KOPT-K1 (cell line): ENCODE data around the gene PMAIP1.
"Not testable (repeated sequence)": the region's sequence is repeated elsewhere in the genome, so short reads cannot be mapped to it uniquely, and the experiment has no call there.

ENCODE experiments used
- H3K27ac ChIP-seq: fragments of 200-600 bp; sonication (generic); 2 replicates; pipeline ENCODE4 v1.5.1; 2016; ENCODE audit warnings: antibody characterized with exemption, mild to moderate bottlenecking, low read depth, low read length; ENCODE audit not compliant: poor library complexity, severe bottlenecking
- H3K36me3 ChIP-seq: fragments of 200-600 bp; sonication (generic); 2 replicates; pipeline ENCODE4 v1.5.1; 2017; ENCODE audit warnings: antibody characterized with exemption, mild to moderate bottlenecking, low read length, moderate library complexity; ENCODE audit not compliant: insufficient read depth
- H3K9me3 ChIP-seq: fragments of 200-600 bp; sonication (generic); 2 replicates; pipeline ENCODE4 v1.5.1; 2017; ENCODE audit warnings: antibody characterized with exemption, low read length, mild to moderate bottlenecking; ENCODE audit not compliant: insufficient read depth, poor library complexity, severe bottlenecking

The PMAIP1 gene

DNA sequence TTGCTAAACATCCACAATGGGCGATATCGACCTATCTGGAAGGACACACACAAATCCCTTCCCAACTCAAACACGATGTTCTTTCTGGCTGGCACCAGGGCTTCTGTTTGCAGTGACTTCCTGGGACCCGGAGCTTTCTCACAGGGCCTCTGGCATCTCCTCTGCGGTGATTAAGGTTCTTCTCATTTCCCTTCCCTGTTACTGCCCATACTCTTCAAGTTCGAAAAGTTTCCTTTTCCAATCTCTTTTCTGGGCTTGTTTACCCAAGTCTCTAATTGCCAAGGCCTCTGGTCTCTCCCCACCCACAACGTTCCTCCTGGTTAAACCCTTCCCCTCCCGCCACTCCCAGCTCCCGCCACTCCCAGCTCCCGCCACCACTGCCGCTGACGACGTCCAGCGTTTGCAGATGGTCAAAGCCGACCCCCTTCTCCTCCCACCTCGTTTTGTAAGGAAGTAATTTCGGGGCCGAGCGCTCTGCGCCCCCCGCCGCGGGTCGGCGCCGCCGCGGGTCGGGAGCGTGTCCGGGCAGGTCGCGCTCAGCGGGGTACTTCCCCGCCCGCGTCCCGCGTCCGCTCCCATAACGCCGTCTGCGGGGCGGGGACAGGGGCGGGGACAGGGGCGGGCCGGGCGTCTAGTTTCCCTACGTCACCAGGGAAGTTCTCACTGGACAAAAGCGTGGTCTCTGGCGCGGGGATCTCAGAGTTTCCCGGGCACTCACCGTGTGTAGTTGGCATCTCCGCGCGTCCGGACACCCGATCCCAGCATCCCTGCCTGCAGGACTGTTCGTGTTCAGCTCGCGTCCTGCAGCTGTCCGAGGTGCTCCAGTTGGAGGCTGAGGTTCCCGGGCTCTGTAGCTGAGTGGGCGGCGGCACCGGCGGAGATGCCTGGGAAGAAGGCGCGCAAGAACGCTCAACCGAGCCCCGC, at the start of gene PMAIP1:
TSS of gene PMAIP1 (plus strand) at position 699 of the 924 bp plus-strand sequence. CDS start at position 881, 182 bp downstream.
- Histone ChIP-seq H3K36me3 (peaks cover 26% of the 10 kb centered on the region), H3K9me3 (no peaks in the 10 kb centered on the region), H3K27ac (peak within 1 kb of the TSS; percentile 89)

GRCh38 chr18:59851784-59852399, 47.9 kb upstream of the PMAIP1 start:
- Histone ChIP-seq H3K27ac (no peak overlapping the region), H3K9me3 (no peaks in the 10 kb centered on the region), H3K36me3 (no peaks in the 10 kb centered on the region)

DNA sequence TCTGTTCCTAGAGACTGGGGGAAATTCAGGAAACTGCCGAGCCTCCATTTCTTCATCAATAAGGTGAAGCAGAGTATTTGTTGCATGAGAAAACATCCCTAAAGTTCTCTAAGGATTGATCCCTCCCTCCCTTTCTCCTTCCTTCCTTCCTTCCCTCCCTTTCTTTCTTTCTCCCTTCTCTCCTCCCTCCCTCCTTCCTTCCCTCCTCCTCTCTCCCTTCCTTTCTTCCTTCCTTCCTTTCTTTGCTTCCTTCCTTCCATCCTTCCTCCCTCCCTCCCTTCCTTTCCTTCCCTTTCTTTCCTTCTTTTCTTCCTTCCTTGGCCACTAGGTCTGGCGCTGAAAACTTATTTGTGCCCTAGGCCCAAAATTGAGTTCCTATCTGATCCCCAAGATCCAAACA, 47.2 kb upstream of the PMAIP1 start:
- no peaks in the 10 kb centered on the region for H3K36me3 ChIP-seq
- no peaks in the 10 kb centered on the region for H3K9me3 ChIP-seq
- H3K27ac ChIP-seq, result no peak overlapping the region

DNA sequence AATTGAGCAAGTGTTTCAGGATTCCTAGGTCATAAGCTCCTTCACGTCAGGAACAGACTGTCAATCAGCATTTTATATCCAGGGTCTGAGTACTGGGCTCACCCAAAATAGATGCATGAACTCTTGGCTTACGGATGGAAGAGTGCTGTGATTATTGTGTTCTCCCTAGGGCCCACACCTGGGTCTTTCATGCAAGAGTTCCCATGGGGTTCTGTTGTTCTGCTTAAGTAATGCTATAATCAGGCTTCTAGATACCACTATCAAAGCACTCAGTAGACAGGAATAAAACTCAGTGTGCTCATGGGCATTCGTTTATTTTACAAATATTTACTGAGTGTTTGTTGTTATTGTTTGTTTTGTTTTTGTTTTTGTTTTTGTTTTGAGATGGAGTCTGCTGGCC, 46.4 kb upstream of the PMAIP1 start:
- Histone ChIP-seq H3K9me3 (no peaks in the 10 kb centered on the region), H3K27ac (no peak overlapping the region)

GRCh38 chr18:59853988-59854387, 45.8 kb upstream of the PMAIP1 start:
- not testable (repeated sequence) for H3K27ac ChIP-seq, H3K36me3 ChIP-seq, H3K9me3 ChIP-seq

More for the DNA sequence above, 46.4 kb upstream of the PMAIP1 start:
- H3K36me3 ChIP-seq, result no peaks in the 10 kb centered on the region

DNA sequence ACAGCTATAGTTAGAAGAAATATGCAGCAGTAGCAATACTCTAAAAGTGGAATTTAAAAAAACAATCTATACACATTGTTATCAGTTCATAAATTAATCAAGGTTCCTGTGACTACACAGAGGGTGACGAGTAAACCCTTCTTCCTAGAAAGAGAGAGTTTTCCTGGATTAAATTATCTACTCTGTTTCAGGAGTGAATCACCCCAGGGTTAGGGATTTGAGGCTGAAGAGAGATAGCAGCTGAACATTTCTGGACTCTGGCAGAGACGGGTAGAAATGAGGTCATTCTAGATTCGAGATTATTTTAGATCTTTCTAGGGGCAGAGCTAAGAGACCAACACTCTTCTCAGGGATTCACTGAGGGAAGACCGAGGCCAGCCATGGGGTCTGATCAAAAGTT, 38.8 kb upstream of the PMAIP1 start:
- H3K9me3 ChIP-seq, result no peaks in the 10 kb centered on the region
- no peak overlapping the region for H3K27ac ChIP-seq
- H3K36me3 ChIP-seq, result no peaks in the 10 kb centered on the region

DNA sequence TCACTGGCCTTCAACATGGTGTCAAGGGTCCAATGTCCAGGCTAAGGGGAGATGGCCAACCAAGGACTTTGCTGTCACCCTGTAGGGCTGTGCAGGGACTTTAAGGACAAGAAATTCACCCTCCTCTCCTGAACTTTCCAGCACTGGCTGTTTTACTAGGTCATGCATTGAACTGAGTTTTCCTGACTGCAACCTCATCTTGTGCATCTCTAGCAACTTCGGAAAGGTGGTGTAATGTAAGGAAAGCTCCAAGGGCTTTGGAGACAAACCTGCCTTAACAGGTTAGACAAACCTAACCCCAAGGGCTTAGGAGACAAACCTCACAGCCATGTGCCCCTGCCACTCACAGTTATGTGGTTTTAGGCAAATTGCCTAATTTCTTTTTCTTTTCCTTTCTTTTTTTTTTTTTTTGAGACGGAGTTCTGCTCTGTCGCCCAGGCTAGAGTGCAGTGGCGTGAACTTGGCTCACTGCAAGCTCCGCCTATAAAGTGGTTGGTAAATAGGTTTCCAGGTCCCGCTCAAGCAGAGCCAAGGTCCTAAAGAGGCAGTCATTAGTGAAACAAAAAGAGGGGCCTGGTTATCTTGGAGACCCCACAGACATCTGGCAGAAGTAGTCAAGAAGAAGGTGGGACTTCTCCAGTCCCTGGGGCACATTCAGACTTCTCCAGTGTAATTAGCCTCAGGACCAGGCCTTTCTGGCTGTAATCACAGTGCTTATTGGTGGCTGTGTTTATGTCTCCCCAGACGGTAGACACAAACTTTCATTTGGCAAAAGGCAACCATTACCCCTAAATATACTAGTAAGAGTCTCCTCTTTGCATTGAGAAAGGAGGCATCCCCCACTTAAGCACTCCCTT, 37.6 kb upstream of the PMAIP1 start:
- Histone ChIP-seq H3K36me3 (no peaks in the 10 kb centered on the region), H3K9me3 (no peaks in the 10 kb centered on the region), H3K27ac (no peak overlapping the region)

DNA sequence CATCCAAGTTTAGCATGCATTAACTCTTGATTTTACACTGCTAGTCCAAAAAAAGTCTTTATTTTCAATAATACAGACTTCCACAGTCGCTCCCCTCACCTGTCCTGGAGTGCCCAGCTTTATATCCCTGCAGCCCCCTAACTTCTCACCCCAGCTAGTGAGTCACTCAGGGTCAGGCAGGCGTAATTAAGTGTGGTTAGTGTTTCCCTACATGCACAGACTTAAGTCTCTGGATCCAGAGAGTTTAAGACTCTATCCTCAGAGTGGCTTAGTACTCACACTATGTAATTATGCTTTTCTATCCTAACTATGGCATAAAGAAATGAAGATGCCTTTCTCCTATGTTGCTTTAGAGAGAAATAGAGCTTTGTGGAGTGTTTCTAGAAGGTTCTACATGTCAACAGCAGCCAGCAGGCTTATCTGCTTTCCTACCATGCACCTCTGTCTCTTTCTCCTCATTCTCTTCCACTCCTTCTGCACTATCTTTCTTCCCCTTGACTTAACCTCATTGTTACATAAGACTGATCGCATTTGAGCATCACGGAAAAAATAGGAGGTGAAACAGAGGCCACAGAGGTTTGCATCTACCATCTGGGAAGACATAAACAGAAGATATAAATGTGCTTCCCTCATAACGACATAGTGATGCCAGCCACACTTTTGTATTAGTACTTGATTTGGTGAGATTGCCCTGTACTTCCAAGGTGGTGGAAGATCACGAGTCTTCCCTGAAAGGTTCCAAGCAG, 34.4 kb upstream of the PMAIP1 start:
- Histone ChIP-seq H3K27ac (no peak overlapping the region), H3K9me3 (no peaks in the 10 kb centered on the region), H3K36me3 (no peaks in the 10 kb centered on the region)

DNA sequence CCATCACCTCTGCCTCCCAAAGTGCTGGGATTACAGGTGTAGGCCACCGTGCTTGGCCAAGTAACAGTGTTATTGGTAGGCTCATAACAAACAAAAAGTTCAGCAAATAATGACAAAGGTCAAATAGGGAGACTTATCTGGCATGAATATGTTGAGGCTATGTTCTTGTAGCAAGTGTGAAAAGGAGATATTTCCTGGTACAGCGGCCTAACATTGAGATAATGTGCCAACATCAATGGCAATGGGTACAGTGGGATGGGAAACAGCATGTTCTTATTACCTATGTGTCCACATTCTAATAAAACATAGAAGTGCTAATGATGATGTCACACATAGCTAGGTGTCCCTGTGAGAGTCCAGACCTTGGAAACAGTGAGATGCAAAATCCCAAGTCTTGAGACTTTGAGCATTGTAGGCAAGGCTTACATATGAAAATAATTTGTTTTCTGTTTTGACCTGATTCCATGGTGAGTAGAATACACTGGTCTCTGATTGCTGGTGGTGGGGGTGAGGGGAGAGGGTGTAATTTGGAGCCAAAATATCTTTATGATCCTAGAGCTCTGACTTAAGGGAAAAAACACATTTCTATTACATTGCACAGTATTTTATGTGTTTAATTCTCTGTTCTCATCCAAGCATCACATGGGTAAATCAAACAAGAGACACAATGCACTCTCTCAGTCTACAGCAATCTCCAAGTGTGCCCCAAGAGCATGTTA, 33.1 kb upstream of the PMAIP1 start:
- H3K9me3 ChIP-seq, result no peaks in the 10 kb centered on the region
- H3K27ac ChIP-seq, result no peak overlapping the region
- H3K36me3 ChIP-seq, result no peaks in the 10 kb centered on the region

DNA sequence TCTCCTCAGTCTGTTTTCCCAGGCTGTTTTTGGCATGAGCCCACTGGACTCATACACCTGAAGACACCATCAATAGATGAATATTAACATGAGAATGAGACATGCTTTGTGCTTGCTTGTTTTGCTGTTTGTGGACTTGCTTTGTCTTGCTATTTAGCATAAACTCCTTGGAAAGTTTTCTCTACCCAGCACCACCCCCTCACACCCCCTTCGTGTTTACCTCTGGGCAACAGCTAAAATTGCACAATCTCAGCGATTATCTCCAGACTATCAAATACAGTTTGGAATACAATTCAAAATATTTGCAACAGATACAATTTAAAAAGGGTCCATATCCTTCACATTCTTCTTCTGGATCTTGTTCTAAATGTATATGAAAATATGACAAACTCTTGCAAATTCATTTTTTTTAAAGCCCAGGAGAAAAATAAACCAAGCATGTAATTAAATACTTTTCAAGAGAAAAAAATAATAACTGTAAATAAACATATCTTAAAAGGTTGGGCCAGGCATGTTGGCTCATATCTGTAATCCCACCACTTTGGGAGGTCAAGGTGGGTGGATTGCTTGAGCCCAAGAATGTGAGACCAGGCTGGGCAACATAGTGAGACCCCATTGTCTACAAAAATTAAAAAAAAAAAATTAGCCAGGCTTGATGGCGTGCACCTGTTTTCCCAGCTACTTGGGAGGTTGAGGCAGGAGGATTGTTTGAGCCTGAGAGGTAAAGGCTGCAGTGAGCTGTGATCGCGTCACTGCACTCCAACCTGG, 32.3 kb upstream of the PMAIP1 start:
- Histone ChIP-seq H3K36me3 (no peaks in the 10 kb centered on the region), H3K27ac (no peak overlapping the region), H3K9me3 (no peaks in the 10 kb centered on the region)

GRCh38 chr18:59870623-59871130, 29.1 kb upstream of the PMAIP1 start:
- Histone ChIP-seq H3K27ac (no peak overlapping the region), H3K36me3 (no peaks in the 10 kb centered on the region), H3K9me3 (no peaks in the 10 kb centered on the region)

- no peak overlapping the region for H3K27ac ChIP-seq
- no peaks in the 10 kb centered on the region for H3K36me3 ChIP-seq
- H3K9me3 ChIP-seq, result no peaks in the 10 kb centered on the region
Observed at GRCh38 chr18:59871711-59872362, 28.0 kb upstream of the PMAIP1 start.

- no peak overlapping the region for H3K27ac ChIP-seq
- no peaks in the 10 kb centered on the region for H3K36me3 ChIP-seq
Observed at GRCh38 chr18:59873641-59874040, 26.2 kb upstream of the PMAIP1 start.

More at GRCh38 chr18:59873641-59874040, 26.2 kb upstream of the PMAIP1 start:
- no peaks in the 10 kb centered on the region for H3K9me3 ChIP-seq
